HUES6 (cell line): ENCODE measurements around the gene TNRC6B.
"Not testable (repeated sequence)": the region's sequence is repeated elsewhere in the genome, so short reads cannot be mapped to it uniquely, and the experiment has no call there.

Source experiments
- H3K27ac ChIP-seq: 2 replicates; pipeline ENCODE4 v1.7.0; 2013; ENCODE audit warnings: low read depth, mild to moderate bottlenecking, low read length, inconsistent platforms
- H3K27me3 ChIP-seq: 2 replicates; pipeline ENCODE4 v1.6.1; 2013; ENCODE audit warnings: low read length; ENCODE audit not compliant: control insufficient read depth, insufficient read depth
- H3K36me3 ChIP-seq: 2 replicates; pipeline ENCODE4 v1.6.1; 2013; ENCODE audit warnings: low read length; ENCODE audit not compliant: control insufficient read depth, insufficient read depth
- H3K4me1 ChIP-seq: 2 replicates; pipeline ENCODE4 v1.6.1; 2013; ENCODE audit warnings: low read length; ENCODE audit not compliant: control insufficient read depth, insufficient read depth
- H3K4me3 ChIP-seq: 2 replicates; pipeline ENCODE4 v1.5.1; 2013; ENCODE audit warnings: low read depth, low read length
- H3K9ac ChIP-seq: one replicate; pipeline ENCODE4 v1.6.1; 2013; ENCODE audit warnings: mild to moderate bottlenecking, low read length
- H3K9me3 ChIP-seq: 2 replicates; pipeline ENCODE4 v1.6.1; 2013; ENCODE audit warnings: low read depth, low read length; ENCODE audit not compliant: control insufficient read depth, insufficient read depth

TNRC6B gene

GRCh38 chr22:40183029-40183581 lies 5.4 kb downstream of the TNRC6B start:
- Histone ChIP-seq H3K27ac (no peak overlapping the region), H3K36me3 (no peaks in the 10 kb centered on the region), H3K9ac (peak overlapping the region; percentile 21), H3K4me3 (no peak overlapping the region), H3K27me3 (no peaks in the 10 kb centered on the region), H3K9me3 (no peaks in the 10 kb centered on the region), H3K4me1 (peaks cover 43% of the 10 kb centered on the region)

- H3K27ac ChIP-seq, H3K9ac ChIP-seq, H3K9me3 ChIP-seq, H3K36me3 ChIP-seq, H3K4me3 ChIP-seq, H3K27me3 ChIP-seq: not testable (repeated sequence)
- peaks cover 43% of the 10 kb centered on the region for H3K4me1 ChIP-seq
These were observed 5.9 kb downstream of the TNRC6B start for GRCh38 chr22:40183603-40184002.

- H3K36me3 ChIP-seq, result no peaks in the 10 kb centered on the region
- peaks cover 43% of the 10 kb centered on the region for H3K4me1 ChIP-seq
- H3K9ac ChIP-seq, result no peak overlapping the region
- H3K4me3 ChIP-seq, result no peak overlapping the region
- no peaks in the 10 kb centered on the region for H3K9me3 ChIP-seq
- H3K27me3 ChIP-seq, result no peaks in the 10 kb centered on the region
- no peak overlapping the region for H3K27ac ChIP-seq
These were observed 9.7 kb downstream of the TNRC6B start for GRCh38 chr22:40187389-40187788.

GRCh38 chr22:40189997-40190396 lies 12.3 kb downstream of the TNRC6B start:
- Histone ChIP-seq H3K27me3 (no peaks in the 10 kb centered on the region), H3K9ac (no peak overlapping the region), H3K4me1 (peaks cover 53% of the 10 kb centered on the region), H3K27ac (no peak overlapping the region), H3K4me3 (no peak overlapping the region), H3K9me3 (no peaks in the 10 kb centered on the region), H3K36me3 (no peaks in the 10 kb centered on the region)

GRCh38 chr22:40190501-40190900 lies 12.8 kb downstream of the TNRC6B start:
- Histone ChIP-seq H3K27ac (no peak overlapping the region), H3K4me3 (no peak overlapping the region), H3K4me1 (peaks cover 56% of the 10 kb centered on the region), H3K36me3 (no peaks in the 10 kb centered on the region), H3K9me3 (no peaks in the 10 kb centered on the region), H3K27me3 (no peaks in the 10 kb centered on the region), H3K9ac (no peak overlapping the region)

- peaks cover 69% of the 10 kb centered on the region for H3K4me1 ChIP-seq
- H3K36me3 ChIP-seq, result no peaks in the 10 kb centered on the region
- H3K4me3 ChIP-seq, result peak overlapping the region; percentile 45
- H3K9me3 ChIP-seq, result no peaks in the 10 kb centered on the region
- H3K27me3 ChIP-seq, result no peaks in the 10 kb centered on the region
- H3K9ac ChIP-seq, result peak overlapping the region; percentile 62
- H3K27ac ChIP-seq, result peak overlapping the region; percentile 57
These were observed 16.0 kb downstream of the TNRC6B start for GRCh38 chr22:40193429-40194421.

- Histone ChIP-seq H3K27ac (peak overlapping the region; percentile 57), H3K36me3 (no peaks in the 10 kb centered on the region), H3K27me3 (no peaks in the 10 kb centered on the region), H3K9me3 (no peaks in the 10 kb centered on the region), H3K4me3 (peak overlapping the region; percentile 45), H3K9ac (peak overlapping the region; percentile 62), H3K4me1 (peaks cover 71% of the 10 kb centered on the region)
These were observed 16.9 kb downstream of the TNRC6B start for GRCh38 chr22:40194656-40195055.

GRCh38 chr22:40196628-40197360 lies 19.1 kb downstream of the TNRC6B start:
- Histone ChIP-seq H3K27ac (no peak overlapping the region), H3K36me3 (no peaks in the 10 kb centered on the region), H3K9ac (no peak overlapping the region), H3K4me1 (peaks cover 61% of the 10 kb centered on the region), H3K9me3 (no peaks in the 10 kb centered on the region), H3K4me3 (no peak overlapping the region), H3K27me3 (no peaks in the 10 kb centered on the region)

GRCh38 chr22:40197421-40197820 lies 19.7 kb downstream of the TNRC6B start:
- not testable (repeated sequence) for H3K4me3 ChIP-seq, H3K9me3 ChIP-seq, H3K27me3 ChIP-seq, H3K9ac ChIP-seq, H3K36me3 ChIP-seq, H3K27ac ChIP-seq
- H3K4me1 ChIP-seq, result peaks cover 57% of the 10 kb centered on the region

GRCh38 chr22:40198733-40199132 lies 21.0 kb downstream of the TNRC6B start:
- Histone ChIP-seq H3K9ac (no peak overlapping the region), H3K4me1 (peaks cover 58% of the 10 kb centered on the region)

GRCh38 chr22:40199223-40199622 lies 21.5 kb downstream of the TNRC6B start:
- H3K9ac ChIP-seq, result no peak overlapping the region
- H3K36me3 ChIP-seq, result peaks cover 5% of the 10 kb centered on the region; the same call in 1 of the 2 replicates
- no peaks in the 10 kb centered on the region for H3K9me3 ChIP-seq
- H3K4me3 ChIP-seq, result no peak overlapping the region
- H3K27me3 ChIP-seq, result no peaks in the 10 kb centered on the region
- H3K27ac ChIP-seq, result no peak overlapping the region
- H3K4me1 ChIP-seq, result peaks cover 59% of the 10 kb centered on the region

More at GRCh38 chr22:40198733-40199132, 21.0 kb downstream of the TNRC6B start:
- H3K9me3 ChIP-seq, result no peaks in the 10 kb centered on the region
- H3K27me3 ChIP-seq, result no peaks in the 10 kb centered on the region
- no peak overlapping the region for H3K27ac ChIP-seq
- H3K36me3 ChIP-seq, result peaks cover 5% of the 10 kb centered on the region; the same call in 1 of the 2 replicates
- H3K4me3 ChIP-seq, result no peak overlapping the region
